Colonic mucosa (tissue), 4 donors: ENCODE results near the gene AJAP1. TPM values are rescaled to one million over a fixed set of nuclear protein-coding genes. Genes with fewer than 3 reads are reported as not detected.

Experiments used
- DNase-seq: peaks from one replicate; pipeline ENCODE4 v3.0.0-alpha.2; 2020
- H3K27ac ChIP-seq: fragments of 200-600 bp; one replicate; pipeline ENCODE4 v1.8.0; 2021
- H3K27me3 ChIP-seq: fragments of 200-600 bp; one replicate; pipeline ENCODE4 v1.8.0; 2021
- H3K36me3 ChIP-seq: fragments of 200-600 bp; one replicate; pipeline ENCODE4 v1.8.0; 2021
- H3K4me1 ChIP-seq: fragments of 200-600 bp; one replicate; pipeline ENCODE4 v1.8.0; 2021; ENCODE audit warnings: mild to moderate bottlenecking
- H3K4me3 ChIP-seq: fragments of 200-600 bp; one replicate; pipeline ENCODE4 v1.8.0; 2021
- H3K9ac ChIP-seq, 2 donors: one replicate each; pipeline ENCODE4 v1.7.0; 2013; ENCODE audit warnings: control low read depth in 2 of 2, low read depth in 2 of 2, low read length in 2 of 2
- H3K9me3 ChIP-seq: fragments of 200-600 bp; one replicate; pipeline ENCODE4 v1.8.0; 2021
- intact Hi-C: fragments of 100-400 bp; cut with DNase I; formaldehyde crosslinking; loops from one replicate; pipeline ENCODE4 v1.14.1; 2022
- total RNA-seq, 2 donors: library from RNA; stranded (reverse); fragmentation: NEBNext Ultra II Directional in 1 of 2; extraction: Animal tissue kit (Norgen Biotek cat#: 25700) in 1 of 2; gene quantifications; one replicate each; pipeline ENCODE4 v1.2.1, GENCODE V29; 2021
- TF ChIP-seq, protein P1 (sequence below): fragments of 200-600 bp; IDR thresholded peaks from one replicate; pipeline ENCODE4 v1.8.0; 2022; ENCODE audit warnings: antibody characterized with exemption, mild to moderate bottlenecking
- donor health status: healthy.
- donor health status: DM: no; HTN: no; CAD: no.
- donor health status: DM: no; HTN: no; CAD: no.

AJAP1 gene
- total RNA-seq, 2 donors from 2014 or later: 0.07 to 0.42 TPM

DNA sequence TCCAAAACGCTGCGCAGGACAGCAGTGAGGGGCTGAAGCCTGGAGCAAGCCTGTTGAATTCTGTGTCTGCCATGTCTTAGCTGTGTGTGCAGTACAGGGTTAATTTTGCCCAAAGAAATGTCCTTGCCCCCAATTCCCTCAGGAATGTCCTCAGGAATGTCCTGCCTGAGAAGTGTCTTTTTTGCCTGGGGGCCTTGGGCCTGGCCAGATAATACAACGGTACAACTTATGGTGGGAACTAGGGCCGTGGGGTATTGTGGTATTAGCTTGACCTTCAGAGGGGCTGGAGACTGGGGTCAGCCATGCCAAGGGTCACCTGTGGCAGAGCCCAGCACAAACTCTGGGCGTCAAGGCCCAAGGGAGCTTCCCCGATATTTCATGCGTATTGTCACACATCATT is 107.7 kb downstream of the AJAP1 start:
- Histone ChIP-seq H3K27me3 (no peaks in the 10 kb centered on the region), H3K9me3 (no peaks in the 10 kb centered on the region), H3K4me3 (no peak overlapping the region), H3K27ac (no peak overlapping the region), H3K9ac (no peak overlapping the region), H3K4me1 (no peaks in the 10 kb centered on the region), H3K36me3 (no peaks in the 10 kb centered on the region)
- intact Hi-C loops: no loop called here
- no peak for DNase-seq
- TF ChIP-seq, protein P1, sequence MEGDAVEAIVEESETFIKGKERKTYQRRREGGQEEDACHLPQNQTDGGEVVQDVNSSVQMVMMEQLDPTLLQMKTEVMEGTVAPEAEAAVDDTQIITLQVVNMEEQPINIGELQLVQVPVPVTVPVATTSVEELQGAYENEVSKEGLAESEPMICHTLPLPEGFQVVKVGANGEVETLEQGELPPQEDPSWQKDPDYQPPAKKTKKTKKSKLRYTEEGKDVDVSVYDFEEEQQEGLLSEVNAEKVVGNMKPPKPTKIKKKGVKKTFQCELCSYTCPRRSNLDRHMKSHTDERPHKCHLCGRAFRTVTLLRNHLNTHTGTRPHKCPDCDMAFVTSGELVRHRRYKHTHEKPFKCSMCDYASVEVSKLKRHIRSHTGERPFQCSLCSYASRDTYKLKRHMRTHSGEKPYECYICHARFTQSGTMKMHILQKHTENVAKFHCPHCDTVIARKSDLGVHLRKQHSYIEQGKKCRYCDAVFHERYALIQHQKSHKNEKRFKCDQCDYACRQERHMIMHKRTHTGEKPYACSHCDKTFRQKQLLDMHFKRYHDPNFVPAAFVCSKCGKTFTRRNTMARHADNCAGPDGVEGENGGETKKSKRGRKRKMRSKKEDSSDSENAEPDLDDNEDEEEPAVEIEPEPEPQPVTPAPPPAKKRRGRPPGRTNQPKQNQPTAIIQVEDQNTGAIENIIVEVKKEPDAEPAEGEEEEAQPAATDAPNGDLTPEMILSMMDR: no peak

DNA sequence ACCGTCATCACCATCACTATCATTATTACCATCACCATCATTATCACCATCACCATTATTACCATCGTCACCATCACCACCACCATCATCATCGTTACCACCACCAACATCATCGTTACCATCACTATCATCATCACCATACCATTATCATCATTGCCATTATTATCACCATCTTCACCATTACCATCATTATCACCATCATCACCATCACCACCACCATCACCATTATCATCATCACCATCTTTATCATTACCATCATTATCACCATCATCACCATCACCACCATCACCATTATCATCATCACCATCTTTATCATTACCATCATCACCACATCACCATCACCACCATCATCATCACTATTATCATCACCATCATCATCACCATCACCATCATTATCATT is 112.9 kb downstream of the AJAP1 start:
- Histone ChIP-seq H3K9me3 (no peaks in the 10 kb centered on the region), H3K4me1 (no peaks in the 10 kb centered on the region), H3K4me3 (no peak overlapping the region), H3K36me3 (no peaks in the 10 kb centered on the region), H3K27ac (no peak overlapping the region), H3K27me3 (no peaks in the 10 kb centered on the region), H3K9ac (no peak overlapping the region)
- TF ChIP-seq, protein P1: no peak
- intact Hi-C loops: no loop called here
- DNase-seq: no peak

DNA sequence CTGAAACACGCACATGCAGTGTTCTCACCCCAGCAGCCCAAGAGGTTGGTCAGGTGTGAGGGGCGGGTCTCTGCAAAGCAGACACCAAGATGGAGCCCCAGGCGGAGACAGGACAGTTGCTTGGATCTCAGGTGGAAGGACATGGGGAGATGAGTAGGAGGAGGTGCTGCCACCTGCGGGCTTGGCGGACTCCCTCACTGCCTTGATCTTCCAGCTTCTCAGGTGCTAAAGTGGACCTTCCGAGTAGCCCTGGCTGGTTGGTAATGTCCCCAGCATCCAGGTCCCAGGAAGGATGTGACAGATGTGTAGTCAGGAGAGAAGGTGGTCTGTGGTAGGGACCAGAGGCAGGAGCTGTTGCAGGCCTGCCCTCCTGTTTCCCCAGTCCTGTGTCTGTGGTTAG is 114.1 kb downstream of the AJAP1 start:
- H3K9ac ChIP-seq: no peak overlapping the region
- no peaks in the 10 kb centered on the region for H3K27me3 ChIP-seq
- DNase-seq: no peak
- H3K4me1 ChIP-seq: no peaks in the 10 kb centered on the region
- no peaks in the 10 kb centered on the region for H3K36me3 ChIP-seq
- intact Hi-C loops: no loop called here
- TF ChIP-seq, protein P1: no peak
- H3K27ac ChIP-seq: no peak overlapping the region
- H3K4me3 ChIP-seq: no peak overlapping the region
- H3K9me3 ChIP-seq: no peaks in the 10 kb centered on the region

DNA sequence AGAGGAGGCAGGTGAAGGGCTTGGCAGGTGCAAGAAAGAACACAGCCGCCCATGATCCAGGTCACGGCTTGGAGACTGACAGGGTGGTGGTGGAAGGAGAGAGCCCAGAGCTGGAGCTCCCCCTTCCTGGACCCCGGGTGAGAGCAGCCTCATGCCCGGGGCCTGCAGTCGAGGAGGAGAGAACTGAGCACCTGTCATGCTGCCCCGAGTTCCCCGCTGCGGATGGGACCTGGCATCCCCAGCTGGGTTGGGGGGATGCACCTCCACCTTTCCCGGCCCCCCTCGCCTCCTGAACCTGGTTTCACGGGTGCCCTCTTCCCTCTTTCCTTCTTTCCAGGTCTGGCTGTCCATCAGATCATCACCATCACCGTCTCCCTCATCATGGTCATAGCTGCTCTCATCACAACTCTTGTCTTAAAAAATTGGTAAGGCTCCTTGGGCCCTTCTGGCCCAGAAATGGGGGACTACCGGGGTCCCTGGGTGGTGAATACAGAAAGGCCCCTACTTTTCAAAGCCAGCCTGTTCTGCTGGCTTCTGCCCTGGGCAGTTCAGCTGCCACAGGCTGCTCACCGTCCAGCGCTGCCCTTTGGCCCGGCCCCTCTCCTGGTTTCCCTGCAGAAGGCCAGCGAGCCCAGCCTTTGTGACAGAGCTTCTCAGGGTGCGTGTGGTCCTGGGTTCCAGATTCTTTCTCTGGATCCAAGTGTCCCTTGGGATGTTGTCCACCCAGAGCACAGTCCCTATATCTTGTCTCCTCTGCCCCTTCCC is 115.3 kb downstream of the AJAP1 start:
- H3K9ac ChIP-seq: no peak overlapping the region
- no peaks in the 10 kb centered on the region for H3K27me3 ChIP-seq
- H3K27ac ChIP-seq: no peak overlapping the region
- H3K4me3 ChIP-seq: no peak overlapping the region
- no peaks in the 10 kb centered on the region for H3K4me1 ChIP-seq
- DNase-seq: no peak
- intact Hi-C loops: no loop called here
- TF ChIP-seq, protein P1: no peak
- no peaks in the 10 kb centered on the region for H3K9me3 ChIP-seq
- H3K36me3 ChIP-seq: no peaks in the 10 kb centered on the region

DNA sequence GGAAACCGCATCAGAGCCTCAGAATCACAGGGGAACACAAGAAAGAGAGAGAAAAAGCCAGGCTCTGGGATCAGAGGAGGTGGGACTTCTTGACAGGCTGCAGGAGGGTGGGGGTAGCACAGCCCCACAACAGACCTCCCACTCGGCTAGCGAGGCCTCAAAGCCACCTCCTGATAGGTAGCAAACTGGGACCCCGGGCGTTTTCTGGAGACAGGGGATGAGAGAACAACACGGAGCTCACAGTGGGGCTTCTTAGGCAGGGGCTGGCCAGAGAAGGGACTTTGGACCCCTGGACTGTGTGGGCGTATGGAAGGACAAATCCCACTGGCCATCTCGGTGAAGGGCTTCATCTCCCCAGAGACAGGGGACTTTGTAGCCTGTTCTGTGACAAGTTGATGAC is 116.3 kb downstream of the AJAP1 start:
- intact Hi-C loops: no loop called here
- Histone ChIP-seq H3K4me1 (no peaks in the 10 kb centered on the region), H3K27me3 (no peaks in the 10 kb centered on the region), H3K36me3 (no peaks in the 10 kb centered on the region), H3K9ac (no peak overlapping the region), H3K9me3 (no peaks in the 10 kb centered on the region), H3K4me3 (no peak overlapping the region), H3K27ac (no peak overlapping the region)
- TF ChIP-seq, protein P1: no peak
- DNase-seq: no peak
